ENCODE results near the gene RPN1. TPM values are rescaled to one million over a fixed set of nuclear protein-coding genes. Genes with fewer than 3 reads are reported as not detected.

The RPN1 gene
- total RNA-seq, 1 donor from 2014 or later: 583 TPM

DNA sequence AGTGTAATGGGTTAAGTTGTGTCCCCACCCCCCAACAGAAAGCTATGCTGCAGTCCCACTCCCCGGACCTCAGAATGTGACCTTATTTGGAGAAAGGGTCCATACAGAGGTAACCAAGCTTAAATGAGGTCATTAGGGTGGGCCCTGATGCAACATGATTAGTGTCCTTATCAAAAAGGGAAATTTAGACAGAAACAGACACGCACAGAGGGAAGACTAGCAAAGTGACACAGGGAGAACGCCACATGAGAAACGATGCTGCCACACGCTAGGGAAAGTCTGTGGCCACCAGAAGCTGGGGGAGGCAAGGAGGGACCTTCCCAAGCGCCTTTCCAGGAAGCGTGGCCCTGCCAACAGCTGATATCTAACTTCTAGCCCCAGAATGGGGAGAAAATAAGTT, 65.4 kb downstream of the RPN1 start:
- DNase-seq (ENCODE audit: low read depth, low spot score): no peak

DNA sequence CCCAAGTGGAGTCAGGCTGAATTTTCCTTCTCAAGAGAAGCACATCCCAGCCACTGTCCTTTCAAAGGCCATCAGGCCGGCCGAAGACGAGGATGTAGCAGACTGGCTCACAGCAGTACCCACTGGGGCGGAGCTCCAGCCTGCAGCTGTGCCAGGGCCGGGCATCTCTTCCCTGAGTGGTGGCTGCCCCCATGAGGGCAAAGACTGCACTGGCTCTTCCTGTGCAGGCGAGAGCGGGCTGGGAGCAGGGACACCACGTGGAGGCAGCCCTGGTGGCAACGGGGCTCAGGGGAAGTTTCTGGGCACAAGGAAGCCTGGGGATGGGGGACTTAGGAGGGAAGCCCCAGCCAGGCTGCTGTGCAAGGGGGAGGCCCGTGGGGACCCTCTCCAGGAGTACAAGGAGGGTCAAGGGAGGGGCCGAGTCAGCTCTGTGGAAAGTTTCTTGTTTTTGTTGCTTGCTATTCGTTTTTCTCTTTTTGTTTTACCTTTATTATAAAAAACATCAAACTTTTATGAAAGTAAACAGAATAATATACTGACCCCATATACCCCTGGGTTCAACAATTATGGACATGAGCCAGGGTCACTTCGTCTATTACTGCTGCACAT, 66.1 kb downstream of the RPN1 start:
- peak; percentile 50 for DNase-seq (ENCODE audit: low read depth, low spot score)

DNA sequence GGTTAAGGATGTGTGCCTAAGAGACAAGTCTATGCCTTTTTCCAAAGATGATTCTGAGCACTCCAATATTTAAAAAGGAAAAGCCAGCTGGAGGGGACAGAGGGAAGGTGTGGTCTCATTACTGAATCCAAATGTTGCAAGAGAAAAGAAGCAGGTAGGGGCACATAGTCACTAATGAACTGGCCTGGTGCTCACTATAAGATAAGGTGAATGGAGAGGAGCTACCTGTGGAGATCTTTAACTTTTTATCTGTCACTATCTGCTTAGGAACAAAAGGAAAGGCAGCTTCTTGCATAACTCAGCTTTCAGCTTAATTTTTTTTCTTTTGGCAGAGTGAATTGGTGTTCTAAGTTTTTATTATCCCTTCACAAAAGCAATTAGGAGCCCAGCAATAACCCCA, 69.1 kb downstream of the RPN1 start:
- DNase-seq (ENCODE audit: low read depth, low spot score): no peak

DNA sequence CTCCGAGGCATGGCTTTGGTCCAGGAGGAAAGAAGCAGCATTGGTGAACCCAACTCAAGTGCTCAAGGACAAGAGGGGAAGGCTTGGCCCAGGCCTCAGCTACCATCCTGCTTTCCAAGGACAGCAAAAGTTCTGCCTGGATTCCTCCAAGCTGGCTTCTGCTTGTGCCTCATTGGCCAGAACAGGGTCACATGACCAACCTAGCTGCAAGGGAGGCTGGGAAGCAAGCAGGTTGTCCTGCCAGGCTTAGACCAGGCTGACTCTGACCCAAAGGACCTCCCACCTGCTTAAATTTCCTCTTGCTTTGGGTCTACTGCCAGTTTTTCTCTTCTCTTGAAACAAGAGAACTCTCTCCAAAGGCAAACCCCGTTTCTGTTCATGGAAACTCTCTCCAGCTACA, 70.7 kb downstream of the RPN1 start:
- no peak for DNase-seq (ENCODE audit: low read depth, low spot score)

DNA sequence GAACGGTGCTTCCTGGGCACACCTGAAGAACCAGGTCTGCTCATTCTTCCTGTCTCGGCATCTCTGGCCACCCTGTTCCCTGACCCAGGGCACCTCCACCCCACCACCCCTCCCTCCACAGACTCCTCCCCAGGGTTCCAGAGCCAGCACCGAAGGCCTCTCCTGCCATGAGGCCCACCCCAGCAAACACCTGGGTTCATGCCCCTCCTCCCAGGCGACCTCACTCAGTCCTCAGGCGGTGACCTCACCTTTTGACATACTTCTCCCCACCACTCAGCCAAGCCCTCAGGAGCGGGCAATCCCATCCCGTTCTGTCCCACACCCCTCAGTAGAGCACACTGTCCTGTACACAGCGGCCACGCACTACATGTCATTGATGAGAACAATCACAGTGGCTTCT, 72.3 kb downstream of the RPN1 start:
- no peak for DNase-seq (ENCODE audit: low read depth, low spot score)

DNA sequence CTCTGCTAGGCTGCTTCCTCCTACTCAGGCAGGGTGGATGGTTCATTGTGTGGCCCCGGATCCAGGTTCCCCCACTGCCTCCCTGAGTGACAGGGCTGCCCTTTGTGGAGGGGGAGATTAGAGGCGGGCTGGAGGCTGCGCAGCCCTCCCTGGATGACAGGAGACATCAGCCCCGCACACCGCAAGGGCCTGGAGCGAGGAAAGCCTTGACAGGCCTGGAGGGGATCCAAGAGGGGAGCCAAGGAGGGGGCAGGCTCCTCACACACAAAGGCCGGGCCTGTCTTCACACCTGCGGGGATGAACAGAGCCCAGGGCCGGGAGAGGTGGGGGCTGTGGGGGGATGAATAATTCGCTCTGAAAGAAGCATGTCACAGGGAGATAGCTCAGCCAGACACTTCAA, 72.9 kb downstream of the RPN1 start:
- DNase-seq (ENCODE audit: low read depth, low spot score): no peak

DNA sequence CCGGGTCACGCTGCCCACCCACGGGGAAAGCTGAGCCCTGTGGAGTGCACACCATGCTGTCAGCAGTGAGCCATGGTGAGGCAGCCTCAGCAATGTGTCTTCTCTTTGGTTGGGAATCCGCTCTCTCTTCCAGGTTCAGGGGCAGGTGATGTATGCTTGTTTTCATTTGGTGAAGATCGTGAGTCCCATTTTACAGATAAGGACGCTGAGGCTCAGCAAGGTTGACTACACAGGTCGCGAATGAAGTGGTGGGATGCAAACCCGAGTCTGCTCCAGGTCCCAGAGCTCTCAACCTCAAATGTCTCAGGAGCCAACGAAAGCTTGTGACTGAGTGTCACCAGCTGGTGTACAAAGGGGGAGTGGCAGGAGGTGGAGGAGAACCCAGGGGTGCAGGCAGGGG, 74.3 kb downstream of the RPN1 start:
- DNase-seq (ENCODE audit: low read depth, low spot score): no peak

DNA sequence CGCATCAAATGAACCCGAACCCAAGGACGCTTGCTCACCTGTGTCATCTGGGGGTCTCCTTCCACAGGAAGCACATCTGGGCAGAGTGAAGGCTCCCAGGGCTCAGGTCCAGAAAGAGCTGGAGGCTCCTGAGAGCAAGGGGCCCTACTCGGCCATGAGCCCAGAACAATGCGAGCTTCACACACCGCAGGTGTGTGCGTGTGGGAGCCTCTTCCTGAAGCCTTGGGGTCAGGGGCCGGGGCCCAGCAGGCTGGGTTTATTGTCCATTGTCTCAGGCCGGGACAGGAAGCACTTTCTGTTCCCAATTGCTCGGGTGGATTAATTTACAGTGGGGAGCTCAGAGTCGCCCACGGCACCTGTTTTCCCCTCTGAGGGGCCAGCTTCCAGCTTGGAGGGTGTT, 74.8 kb downstream of the RPN1 start:
- DNase-seq (ENCODE audit: low read depth, low spot score): no peak

DNA sequence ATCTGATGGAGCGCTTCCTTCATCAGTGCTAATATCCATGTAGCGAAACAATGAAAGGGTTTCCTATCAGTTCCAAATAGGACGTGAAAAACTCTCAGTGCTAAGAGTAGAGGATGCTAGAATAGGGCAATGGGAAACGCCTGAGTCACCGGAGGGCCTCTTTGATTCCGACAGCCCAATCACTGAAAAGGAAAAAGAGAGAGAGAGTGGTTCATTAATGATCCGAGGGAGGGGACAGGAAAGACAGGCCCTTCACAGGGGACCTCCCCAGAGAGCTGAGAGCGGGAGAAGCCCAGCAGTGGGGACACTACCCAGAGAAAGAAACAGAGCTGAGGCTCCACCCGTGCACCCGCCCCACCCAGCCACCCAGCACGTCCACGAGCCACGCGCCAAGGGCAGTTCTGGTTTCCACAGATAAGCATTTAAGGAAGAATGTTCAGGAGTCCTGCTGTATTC, 76.9 kb downstream of the RPN1 start:
- DNase-seq (ENCODE audit: low read depth, low spot score): peak; percentile 33

DNA sequence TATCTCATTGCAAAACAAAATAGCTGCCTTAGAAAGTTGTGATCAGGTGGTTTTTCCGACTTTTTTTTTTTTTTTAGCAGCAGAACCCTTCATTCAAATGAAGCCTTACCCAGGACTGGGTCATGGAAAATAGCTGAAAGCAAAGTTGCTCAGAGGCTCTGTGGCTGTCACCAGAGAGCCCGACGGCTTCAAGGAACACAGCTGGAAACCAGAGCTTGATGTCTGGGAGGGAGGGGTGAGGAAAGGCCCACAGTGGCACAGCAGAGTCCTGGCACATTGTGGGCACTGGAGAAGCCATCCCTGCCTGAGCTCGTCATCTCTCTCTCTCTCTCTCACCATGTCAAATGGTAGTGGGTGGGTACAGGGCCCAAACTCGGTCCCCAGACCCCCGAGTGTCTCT, 77.5 kb downstream of the RPN1 start:
- no peak for DNase-seq (ENCODE audit: low read depth, low spot score)

DNA sequence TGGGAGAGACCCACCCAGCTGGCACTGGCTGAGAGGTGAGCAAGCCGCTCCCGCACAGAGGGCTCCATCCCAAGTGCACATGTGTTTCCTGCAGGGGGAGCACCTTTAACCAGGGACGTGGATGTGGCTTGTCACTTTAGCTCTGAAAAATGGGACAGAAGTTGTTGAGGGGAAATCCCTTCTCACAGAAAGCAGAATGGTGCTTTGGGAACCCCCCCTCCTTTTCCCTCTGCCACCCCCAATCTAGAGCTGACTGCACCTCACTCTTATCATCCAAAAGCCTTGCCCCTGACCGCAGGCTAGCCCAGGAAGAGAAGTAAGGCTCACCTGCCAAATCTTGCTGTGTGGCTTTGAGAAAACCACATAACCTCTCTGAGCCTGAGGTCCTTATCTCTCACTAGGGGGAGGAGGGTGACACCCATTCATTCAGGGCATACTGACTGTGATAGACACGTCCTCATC, 77.9 kb downstream of the RPN1 start:
- no peak for DNase-seq (ENCODE audit: low read depth, low spot score)

DNA sequence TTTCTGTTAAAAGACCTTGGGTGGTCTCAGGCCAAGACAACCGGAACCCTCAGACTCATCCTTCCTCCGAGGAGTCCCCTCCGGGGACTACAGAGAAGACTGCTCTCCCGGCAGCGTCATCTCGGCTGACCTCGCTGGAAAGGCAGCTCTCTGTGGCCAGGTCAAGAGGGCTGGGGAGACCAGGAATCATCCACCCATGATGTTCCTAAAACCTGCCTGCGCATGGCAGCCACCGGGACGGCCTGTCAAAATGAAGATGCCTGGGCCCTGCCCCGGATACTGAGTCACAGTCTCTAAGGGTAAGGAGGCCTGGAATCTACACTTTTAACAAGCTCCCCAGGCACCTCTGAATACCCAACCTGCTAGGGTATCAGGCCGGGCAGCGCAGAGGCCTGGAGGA, 78.6 kb downstream of the RPN1 start:
- no peak for DNase-seq (ENCODE audit: low read depth, low spot score)

Other genes with a start within 250 kb of the RPN1 start
- not detected in 2 replicates for gene DNAJB8, start 183.9 kb downstream of the RPN1 start, total RNA-seq
- gene GATA2, start 157.6 kb downstream of the RPN1 start, total RNA-seq: 11.1 and 16.2 TPM in 2 replicates
- gene RAB7A, start 75.4 kb upstream of the RPN1 start, total RNA-seq: 40.3 and 40.8 TPM in 2 replicates
- 48.7 and 54.0 TPM in 2 replicates for gene ACAD9, start 228.8 kb upstream of the RPN1 start, total RNA-seq